ENCODE data around the gene TWIST2. TPM values are rescaled to one million over a fixed set of nuclear protein-coding genes. Genes with fewer than 3 reads are reported as not detected.

The TWIST2 gene
- polyA plus RNA-seq, 1 of the 3 experiments (the other 2 are of a cell fraction) = 19.5 TPM

DNA sequence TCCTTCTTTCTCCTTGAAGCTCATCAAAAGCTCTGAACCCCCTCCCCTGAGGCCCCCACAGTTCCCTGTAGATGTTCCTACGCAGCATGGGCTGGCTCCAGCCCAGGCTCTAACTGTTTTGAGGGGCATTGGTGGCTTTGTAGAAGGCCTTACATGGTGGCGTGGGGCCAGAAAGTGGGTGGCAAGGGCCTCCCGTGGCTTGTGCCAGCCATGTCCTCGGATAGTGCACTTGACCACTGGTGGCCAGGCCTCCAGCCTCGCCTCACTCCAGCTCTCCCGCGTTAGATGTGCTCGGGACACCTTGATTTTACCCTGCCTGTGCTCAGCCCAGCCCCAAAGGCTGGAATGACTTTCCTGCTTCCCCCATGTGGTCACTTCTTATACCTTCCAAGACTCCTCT is 92.9 kb downstream of the TWIST2 start:
- Histone ChIP-seq H3K9me3 (no peaks in the 10 kb centered on the region), H3K36me3 (replicated peaks in 1 of 2; ENCODE audit: control insufficient read depth in 1 of 2, insufficient read depth in 2 of 2, low read length in 1 of 2) (no peaks in the 10 kb centered on the region), H2AFZ (ENCODE audit: low read depth) (no peak overlapping the region), H3K27ac (ENCODE audit: low read depth in 2 of 2, low read length in 1 of 2) (no peak overlapping the region), H3K27me3 (ENCODE audit: insufficient read depth) (no peaks in the 10 kb centered on the region), H3K9me2 (no peaks in the 10 kb centered on the region), H4K20me1 (ENCODE audit: insufficient read depth) (no peaks in the 10 kb centered on the region), H3K9ac (no peak overlapping the region), H3K79me2 (ENCODE audit: insufficient read depth) (no peaks in the 10 kb centered on the region), H3F3A (replicated peaks; ENCODE audit: insufficient read depth) (no peaks in the 10 kb centered on the region), H3K4me2 (no peak overlapping the region), H3K4me1 (ENCODE audit: control insufficient read depth in 1 of 2, insufficient read depth in 2 of 2, low read depth in 1 of 2, low read length in 1 of 2) (no peaks in the 10 kb centered on the region; a peak in 1 of 4 replicates), H3K4me3 (ENCODE audit: low read depth in 2 of 2, low read length in 1 of 2) (no peak overlapping the region)
- CTCF ChIA-PET = interaction anchor here (1.0 to 3.2 kb wide), 3 partner anchors 10 to 156 kb away, joined by 3 to 9 read pairs (median 4); no protein-coding TSS in a partner anchor
- DNase-seq = no peak
- POLR2A ChIA-PET = no interaction called here
- no peak for TF ChIP-seq EZH2phosphoT487 (IDR thresholded peaks at IDR 0.05; ENCODE audit: borderline replicate concordance, low read depth)
- no peak for TF ChIP-seq RXRA (IDR thresholded peaks at IDR 0.05; ENCODE audit: borderline replicate concordance, low read depth)
- no peak for TF ChIP-seq SIN3A (IDR thresholded peaks at IDR 0.05; ENCODE audit: borderline replicate concordance, low read depth, low read length)
- TF ChIP-seq TEAD4 (IDR thresholded peaks at IDR 0.05; ENCODE audit: borderline replicate concordance, insufficient read depth) = no peak
- no peak for TF ChIP-seq JUND (IDR thresholded peaks at IDR 0.05)
- no peak for TF ChIP-seq GABPA (IDR thresholded peaks at IDR 0.05; ENCODE audit: low read depth)
- no peak for TF ChIP-seq TCF12 (IDR thresholded peaks at IDR 0.05)
- no peak for TF ChIP-seq MEF2A (IDR thresholded peaks at IDR 0.05; ENCODE audit: borderline replicate concordance, low read depth)
- no peak for TF ChIP-seq RCOR1 (IDR thresholded peaks at IDR 0.05; ENCODE audit: low read length)
- TF ChIP-seq NFIC (IDR thresholded peaks at IDR 0.05; ENCODE audit: borderline replicate concordance) = no peak
- 83% methylated on average over 6 of the region's 8 CpGs for WGBS (ENCODE audit: low lambda C conversion rate)

DNA sequence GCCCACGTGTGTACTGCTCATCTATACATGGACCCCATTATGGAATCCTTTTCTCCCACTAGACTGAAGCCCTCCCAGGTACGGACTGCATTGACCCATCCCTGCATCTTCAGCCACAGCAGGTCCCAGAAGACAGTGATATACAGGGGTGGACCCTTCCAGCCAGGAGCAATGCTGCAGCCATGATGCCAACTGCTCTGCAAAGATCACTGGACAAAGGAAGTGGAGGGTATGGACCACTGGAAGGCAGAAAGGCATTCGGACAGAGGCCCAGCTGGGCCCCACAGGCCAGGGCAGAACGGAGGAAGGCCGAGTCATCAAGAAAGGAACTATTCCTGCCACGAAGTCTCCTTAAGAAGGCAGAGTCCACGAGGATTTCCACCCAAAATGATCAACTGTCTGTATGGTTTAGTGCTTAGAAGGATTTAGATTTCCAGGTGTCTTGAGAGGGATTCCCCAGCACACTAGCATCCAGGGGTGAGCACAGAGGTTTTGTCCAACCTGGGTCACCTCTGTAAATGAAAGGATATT is 93.4 kb downstream of the TWIST2 start:
- H3F3A ChIP-seq (replicated peaks; ENCODE audit: insufficient read depth) = no peaks in the 10 kb centered on the region
- H3K27me3 ChIP-seq (ENCODE audit: insufficient read depth) = no peaks in the 10 kb centered on the region
- no peak overlapping the region for H2AFZ ChIP-seq (ENCODE audit: low read depth)
- no peaks in the 10 kb centered on the region for H3K9me2 ChIP-seq
- H3K9ac ChIP-seq = no peak overlapping the region
- no peak overlapping the region for H3K27ac ChIP-seq (ENCODE audit: low read depth in 2 of 2, low read length in 1 of 2)
- H3K36me3 ChIP-seq (replicated peaks in 1 of 2; ENCODE audit: control insufficient read depth in 1 of 2, insufficient read depth in 2 of 2, low read length in 1 of 2) = no peaks in the 10 kb centered on the region
- no peak overlapping the region for H3K4me2 ChIP-seq
- H3K9me3 ChIP-seq = no peaks in the 10 kb centered on the region
- no peaks in the 10 kb centered on the region for H4K20me1 ChIP-seq (ENCODE audit: insufficient read depth)
- POLR2A ChIA-PET = no interaction called here
- DNase-seq = no peak
- H3K4me1 ChIP-seq (ENCODE audit: control insufficient read depth in 1 of 2, insufficient read depth in 2 of 2, low read depth in 1 of 2, low read length in 1 of 2) = no peaks in the 10 kb centered on the region; a peak in 1 of 4 replicates
- no peaks in the 10 kb centered on the region for H3K79me2 ChIP-seq (ENCODE audit: insufficient read depth)
- CTCF ChIA-PET = interaction anchor here (1.0 to 3.2 kb wide), 2 partner anchors 11 to 157 kb away, joined by 4 to 9 read pairs; no protein-coding TSS in a partner anchor
- 24% methylated on average over 7 of the region's 7 CpGs for WGBS (ENCODE audit: low lambda C conversion rate)
- H3K4me3 ChIP-seq (ENCODE audit: low read depth in 2 of 2, low read length in 1 of 2) = no peak overlapping the region
- TF ChIP-seq CTCF (IDR thresholded peaks at IDR 0.05) (no peak), TEAD4 (IDR thresholded peaks at IDR 0.05; ENCODE audit: borderline replicate concordance, insufficient read depth) (no peak), NRF1 (IDR thresholded peaks at IDR 0.05; ENCODE audit: low read depth, low read length) (no peak), FOXJ3 (CRISPR knock-in tag; IDR thresholded peaks at IDR 0.05) (no peak), MXI1 (IDR thresholded peaks at IDR 0.05; ENCODE audit: low read depth, low read length) (no peak), FOSL2 (IDR thresholded peaks at IDR 0.05; ENCODE audit: borderline replicate concordance, low read depth) (no peak), SMC3 (IDR thresholded peaks at IDR 0.05; ENCODE audit: low read depth, low read length) (no peak), RFX5 (IDR thresholded peaks at IDR 0.05; ENCODE audit: low read length) (no peak), RAD21 (IDR thresholded peaks at IDR 0.05; ENCODE audit: low read length) (no peak), RXRA (IDR thresholded peaks at IDR 0.05; ENCODE audit: borderline replicate concordance, low read depth) (no peak), TAF1 (IDR thresholded peaks at IDR 0.05; ENCODE audit: borderline replicate concordance, low read depth, low read length) (no peak), EZH2phosphoT487 (IDR thresholded peaks at IDR 0.05; ENCODE audit: borderline replicate concordance, low read depth) (no peak)
- TF ChIP-seq, protein P1, sequence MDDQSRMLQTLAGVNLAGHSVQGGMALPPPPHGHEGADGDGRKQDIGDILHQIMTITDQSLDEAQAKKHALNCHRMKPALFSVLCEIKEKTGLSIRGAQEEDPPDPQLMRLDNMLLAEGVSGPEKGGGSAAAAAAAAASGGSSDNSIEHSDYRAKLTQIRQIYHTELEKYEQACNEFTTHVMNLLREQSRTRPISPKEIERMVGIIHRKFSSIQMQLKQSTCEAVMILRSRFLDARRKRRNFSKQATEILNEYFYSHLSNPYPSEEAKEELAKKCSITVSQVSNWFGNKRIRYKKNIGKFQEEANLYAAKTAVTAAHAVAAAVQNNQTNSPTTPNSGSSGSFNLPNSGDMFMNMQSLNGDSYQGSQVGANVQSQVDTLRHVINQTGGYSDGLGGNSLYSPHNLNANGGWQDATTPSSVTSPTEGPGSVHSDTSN (IDR thresholded peaks at IDR 0.05) = no peak
- TF ChIP-seq, protein P2, sequence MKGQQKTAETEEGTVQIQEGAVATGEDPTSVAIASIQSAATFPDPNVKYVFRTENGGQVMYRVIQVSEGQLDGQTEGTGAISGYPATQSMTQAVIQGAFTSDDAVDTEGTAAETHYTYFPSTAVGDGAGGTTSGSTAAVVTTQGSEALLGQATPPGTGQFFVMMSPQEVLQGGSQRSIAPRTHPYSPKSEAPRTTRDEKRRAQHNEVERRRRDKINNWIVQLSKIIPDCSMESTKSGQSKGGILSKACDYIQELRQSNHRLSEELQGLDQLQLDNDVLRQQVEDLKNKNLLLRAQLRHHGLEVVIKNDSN (IDR thresholded peaks at IDR 0.05; ENCODE audit: borderline replicate concordance, low read depth) = no peak
- TF ChIP-seq, protein P3, sequence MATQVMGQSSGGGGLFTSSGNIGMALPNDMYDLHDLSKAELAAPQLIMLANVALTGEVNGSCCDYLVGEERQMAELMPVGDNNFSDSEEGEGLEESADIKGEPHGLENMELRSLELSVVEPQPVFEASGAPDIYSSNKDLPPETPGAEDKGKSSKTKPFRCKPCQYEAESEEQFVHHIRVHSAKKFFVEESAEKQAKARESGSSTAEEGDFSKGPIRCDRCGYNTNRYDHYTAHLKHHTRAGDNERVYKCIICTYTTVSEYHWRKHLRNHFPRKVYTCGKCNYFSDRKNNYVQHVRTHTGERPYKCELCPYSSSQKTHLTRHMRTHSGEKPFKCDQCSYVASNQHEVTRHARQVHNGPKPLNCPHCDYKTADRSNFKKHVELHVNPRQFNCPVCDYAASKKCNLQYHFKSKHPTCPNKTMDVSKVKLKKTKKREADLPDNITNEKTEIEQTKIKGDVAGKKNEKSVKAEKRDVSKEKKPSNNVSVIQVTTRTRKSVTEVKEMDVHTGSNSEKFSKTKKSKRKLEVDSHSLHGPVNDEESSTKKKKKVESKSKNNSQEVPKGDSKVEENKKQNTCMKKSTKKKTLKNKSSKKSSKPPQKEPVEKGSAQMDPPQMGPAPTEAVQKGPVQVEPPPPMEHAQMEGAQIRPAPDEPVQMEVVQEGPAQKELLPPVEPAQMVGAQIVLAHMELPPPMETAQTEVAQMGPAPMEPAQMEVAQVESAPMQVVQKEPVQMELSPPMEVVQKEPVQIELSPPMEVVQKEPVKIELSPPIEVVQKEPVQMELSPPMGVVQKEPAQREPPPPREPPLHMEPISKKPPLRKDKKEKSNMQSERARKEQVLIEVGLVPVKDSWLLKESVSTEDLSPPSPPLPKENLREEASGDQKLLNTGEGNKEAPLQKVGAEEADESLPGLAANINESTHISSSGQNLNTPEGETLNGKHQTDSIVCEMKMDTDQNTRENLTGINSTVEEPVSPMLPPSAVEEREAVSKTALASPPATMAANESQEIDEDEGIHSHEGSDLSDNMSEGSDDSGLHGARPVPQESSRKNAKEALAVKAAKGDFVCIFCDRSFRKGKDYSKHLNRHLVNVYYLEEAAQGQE (IDR thresholded peaks at IDR 0.05; ENCODE audit: low read depth, low read length) = no peak
